H1 (cell line): ENCODE measurements around the gene BEX3. TPM values are rescaled to one million over a fixed set of nuclear protein-coding genes. Genes with fewer than 3 reads are reported as not detected.

Experiments
- CTCF ChIA-PET: fragments of 300-600 bp; sonication (Branson Sonifier 250); formaldehyde crosslinking; loops from one replicate; lab custom pipeline; 2021; ENCODE audit not compliant: partially characterized antibody; lab: Charles Lee
- POLR2A ChIA-PET: fragments of 300-600 bp; sonication (Branson Sonifier 250); formaldehyde crosslinking; loops from one replicate; lab custom pipeline; 2021; ENCODE audit warnings: inconsistent platforms; ENCODE audit not compliant: partially characterized antibody; lab: Charles Lee
- DNase-seq, 2 experiments: peaks; one replicate each; pipeline versions ENCODE4 v3.0.0 to v3.0.0-alpha.2; 2010 to 2022; ENCODE audit warnings: low spot score in 2 of 2, low read depth in 1 of 2, mixed read lengths in 1 of 2
- FAIRE-seq: peaks from 2 replicates; lab custom pipeline; 2011; peaks lifted over from hg19 to GRCh38; lab: Jason Lieb, UNC
- H2AFZ ChIP-seq: 2 replicates; pipeline ENCODE4 v1.8.1; 2012; ENCODE audit warnings: low read length, inconsistent platforms
- H2AK5ac ChIP-seq: 2 replicates; pipeline ENCODE4 v1.6.1; 2013; ENCODE audit warnings: low read depth, low read length
- H2BK120ac ChIP-seq: replicated peaks from 2 replicates; pipeline ENCODE3; 2013; ENCODE audit warnings: low read depth, low read length, inconsistent platforms
- H2BK12ac ChIP-seq: 2 replicates; pipeline ENCODE4 v1.6.1; 2013; ENCODE audit warnings: low read depth, low read length
- H2BK15ac ChIP-seq: 2 replicates; pipeline ENCODE4 v1.6.1; 2013; ENCODE audit warnings: low read length
- H2BK20ac ChIP-seq: 2 replicates; pipeline ENCODE4 v1.6.1; 2013; ENCODE audit warnings: low read length
- H2BK5ac ChIP-seq: 2 replicates; pipeline ENCODE4 v1.6.1; 2013; ENCODE audit warnings: low read depth, low read length
- H3K14ac ChIP-seq: 2 replicates; pipeline ENCODE4 v1.6.1; 2013; ENCODE audit warnings: inconsistent platforms; ENCODE audit not compliant: insufficient read length
- H3K18ac ChIP-seq: 2 replicates; pipeline ENCODE4 v1.6.1; 2013; ENCODE audit warnings: low read length; ENCODE audit errors: extremely low read depth
- H3K23ac ChIP-seq: 2 replicates; pipeline ENCODE4 v1.6.1; 2013; ENCODE audit warnings: inconsistent platforms; ENCODE audit not compliant: insufficient read length
- H3K23me2 ChIP-seq: 2 replicates; pipeline ENCODE4 v1.6.1; 2013; ENCODE audit warnings: low read depth, low read length
- H3K27ac ChIP-seq: 2 replicates; pipeline ENCODE4 v1.6.1; 2011; ENCODE audit warnings: low read depth, low read length, inconsistent platforms
- H3K27me3 ChIP-seq, 4 experiments: replicated peaks in 1 of 4; 1 replicate in 1 of 4; 2 replicates in 3 of 4; pipeline versions ENCODE4 v1.6.1 to v1.8.1; 2011 to 2013; ENCODE audit warnings: low read length in 3 of 4, mild to moderate bottlenecking in 3 of 4, inconsistent platforms in 2 of 4, mixed read lengths in 2 of 4, moderate library complexity in 1 of 4; ENCODE audit not compliant: control insufficient read depth in 3 of 4, insufficient read depth in 3 of 4; ENCODE audit errors: extremely low read depth in 1 of 4
- H3K36me3 ChIP-seq, 4 experiments: 2 replicates each; pipeline versions ENCODE4 v1.6.1 to v1.8.1; 2011 to 2013; ENCODE audit warnings: mild to moderate bottlenecking in 4 of 4, low read length in 3 of 4, moderate library complexity in 2 of 4, control low read depth in 1 of 4, inconsistent platforms in 1 of 4; ENCODE audit not compliant: insufficient read depth in 4 of 4, control insufficient read depth in 2 of 4
- H3K4ac ChIP-seq: replicated peaks from 2 replicates; pipeline ENCODE3; 2013; ENCODE audit warnings: low read length, low read depth, mixed read lengths, inconsistent platforms; ENCODE audit not compliant: insufficient read length
- H3K4me1 ChIP-seq, 4 experiments: replicated peaks in 1 of 4; 1 replicate in 1 of 4; 2 replicates in 3 of 4; pipeline versions ENCODE4 v1.6.1 to v1.8.1; 2011 to 2013; ENCODE audit warnings: low read length in 3 of 4, inconsistent platforms in 2 of 4, mixed read lengths in 1 of 4; ENCODE audit not compliant: insufficient read depth in 4 of 4, control insufficient read depth in 3 of 4
- H3K4me2 ChIP-seq, 2 experiments: 2 replicates each; pipeline versions ENCODE4 v1.6.1 to v1.8.1; 2011 to 2013; ENCODE audit warnings: low read depth in 2 of 2, low read length in 2 of 2, control low read depth in 1 of 2, inconsistent platforms in 1 of 2, mild to moderate bottlenecking in 1 of 2; ENCODE audit not compliant: insufficient read depth in 1 of 2
- H3K4me3 ChIP-seq, 4 experiments: fragments of 200-600, 300-600 bp in 1 of 4; sonication (generic), shearing (Covaris generic), sonication (Bioruptor Twin) in 1 of 4; 2 replicates each; pipeline versions ENCODE4 v1.5.1 to v1.8.1; 2011 to 2016; ENCODE audit warnings: low read length in 4 of 4, low read depth in 3 of 4, control low read depth in 2 of 4, inconsistent platforms in 2 of 4, mild to moderate bottlenecking in 2 of 4, mixed read lengths in 1 of 4, moderate library complexity in 1 of 4; ENCODE audit not compliant: insufficient read depth in 2 of 4; ENCODE audit errors: extremely low read depth in 1 of 4
- H3K56ac ChIP-seq: replicated peaks from 2 replicates; pipeline ENCODE3; 2013; ENCODE audit warnings: low read depth, mild to moderate bottlenecking, mixed read lengths, low read length, inconsistent platforms; ENCODE audit not compliant: insufficient read length
- H3K79me1 ChIP-seq: 2 replicates; pipeline ENCODE4 v1.6.1; 2013; ENCODE audit warnings: low read depth, low read length, control low read depth
- H3K79me2 ChIP-seq, 2 experiments: 2 replicates each; pipeline versions ENCODE4 v1.6.1 to v1.8.1; 2012 to 2013; ENCODE audit warnings: low read length in 2 of 2, mild to moderate bottlenecking in 2 of 2, inconsistent platforms in 1 of 2; ENCODE audit not compliant: insufficient read depth in 2 of 2, control insufficient read depth in 1 of 2
- H3K9ac ChIP-seq, 4 experiments: replicated peaks in 1 of 4; 1 replicate in 1 of 4; 2 replicates in 3 of 4; pipeline versions ENCODE4 v1.6.1 to v1.8.1; 2011 to 2013; ENCODE audit warnings: low read depth in 3 of 4, low read length in 3 of 4, control low read depth in 2 of 4, mild to moderate bottlenecking in 2 of 4, moderate library complexity in 2 of 4, inconsistent platforms in 1 of 4; ENCODE audit errors: extremely low read depth in 1 of 4
- H3K9me3 ChIP-seq, 2 experiments: 2 replicates each; pipeline versions ENCODE4 v1.6.1 to v1.8.1; 2012 to 2013; ENCODE audit warnings: mild to moderate bottlenecking in 2 of 2, moderate library complexity in 2 of 2, control low read depth in 1 of 2, inconsistent platforms in 1 of 2, low read depth in 1 of 2, low read length in 1 of 2, mixed read lengths in 1 of 2; ENCODE audit not compliant: insufficient read depth in 2 of 2
- H4K20me1 ChIP-seq, 2 experiments: replicated peaks in 1 of 2; 2 replicates each; pipeline versions ENCODE3 to v1.8.1; 2011 to 2013; ENCODE audit warnings: inconsistent platforms in 2 of 2, low read length in 2 of 2, mild to moderate bottlenecking in 1 of 2; ENCODE audit not compliant: insufficient read depth in 2 of 2, control insufficient read depth in 1 of 2
- H4K5ac ChIP-seq: 2 replicates; pipeline ENCODE4 v1.6.1; 2013; ENCODE audit warnings: low read length, low read depth, mixed read lengths, inconsistent platforms; ENCODE audit not compliant: insufficient read length
- H4K8ac ChIP-seq: 2 replicates; pipeline ENCODE4 v1.8.0; 2013; ENCODE audit warnings: mild to moderate bottlenecking, moderate library complexity, low read length, inconsistent platforms; ENCODE audit not compliant: insufficient read depth; ENCODE audit errors: extremely low read depth
- H4K91ac ChIP-seq: replicated peaks from 2 replicates; pipeline ENCODE3; 2013; ENCODE audit warnings: low read length, mixed read lengths, inconsistent platforms; ENCODE audit not compliant: insufficient read length
- HDAC2 ChIP-seq, 2 experiments: fragments of 300-600 bp in 1 of 2; sonication (generic) in 1 of 2; IDR thresholded peaks; 2 replicates each; pipeline ENCODE4 v1.6.1; 2011 to 2012; ENCODE audit warnings: low read depth in 2 of 2, low read length in 2 of 2, mild to moderate bottlenecking in 2 of 2, moderate library complexity in 2 of 2, borderline replicate concordance in 1 of 2, inconsistent platforms in 1 of 2
- KDM4A ChIP-seq: IDR thresholded peaks from one replicate; pipeline ENCODE4 v1.7.1; 2012; ENCODE audit warnings: low read depth, mild to moderate bottlenecking, moderate library complexity, low read length, inconsistent platforms; ENCODE audit not compliant: severe bottlenecking
- KDM5A ChIP-seq: fragments of 200-600 bp; IDR thresholded peaks from 2 replicates; pipeline ENCODE4 v1.7.1; 2012; ENCODE audit warnings: mild to moderate bottlenecking, low read length, inconsistent platforms, mixed read lengths
- MAFK ChIP-seq: IDR thresholded peaks from 2 replicates; pipeline ENCODE4 v1.6.1; 2012; ENCODE audit warnings: low read depth, mild to moderate bottlenecking, improper control_type of control experiment, low read length
- SAP30 ChIP-seq: fragments of 300-600 bp; sonication (generic); IDR thresholded peaks from 2 replicates; pipeline ENCODE4 v1.7.1; 2012; ENCODE audit warnings: low read length, moderate library complexity, mild to moderate bottlenecking, inconsistent platforms; ENCODE audit not compliant: insufficient read depth, insufficient replicate concordance
- YY1 ChIP-seq: IDR thresholded peaks from 2 replicates; pipeline ENCODE4 v1.6.1; 2011; ENCODE audit warnings: low read depth, mild to moderate bottlenecking, low read length
- WGBS, 2 experiments: shearing (Covaris generic) in 1 of 2; methylation state at CpG; one replicate each; pipeline versions ENCODE4 v1.1.6 to v1.1.7; 2013 to 2015; ENCODE audit warnings: low lambda C conversion rate in 2 of 2, mixed read lengths in 2 of 2, inconsistent platforms in 1 of 2, low coverage in 1 of 2, missing lambda C conversion rate in 1 of 2; ENCODE audit not compliant: insufficient replicate concordance in 2 of 2, insufficient coverage in 1 of 2, insufficient read length in 1 of 2; ENCODE audit errors: extremely low coverage in 1 of 2, missing lambda C conversion rate in 1 of 2; 5-methylcytosine and 5-hydroxymethylcytosine counted together
- polyA plus RNA-seq, 7 experiments: library from polyadenylated mRNA; depleted of rRNA in 3 of 7; stranded (reverse) in 5 of 7; unstranded in 2 of 7; fragments of >200 nt in 5 of 7; fragments of 200-250 nt in 2 of 7; gene quantifications; 1 replicate in 5 of 7; 2 replicates in 1 of 7; 4 replicates in 1 of 7; pipeline versions ENCODE4 v1.2.1 to v1.2.3, GENCODE V29; 2011 to 2013; ENCODE audit warnings: missing spikeins in 2 of 7, mixed read lengths in 2 of 7
- total RNA-seq: library from RNA; stranded (reverse); fragmentation: NEBNext Ultra II Directional; extraction: Animal tissue kit (Norgen Biotek cat#: 25700); gene quantifications from 2 replicates; pipeline ENCODE4 v1.2.1, GENCODE V29; 2021
- TF ChIP-seq, protein P1 (sequence below): IDR thresholded peaks from 2 replicates; pipeline ENCODE4 v1.6.1; 2011; ENCODE audit warnings: low read length, improper control_type of control experiment

BEX3 gene
- total and polyA plus RNA-seq, 2 of the 8 experiments (the other 6 are each of a cell fraction or from before 2014, with no cell fraction given), result 330 to 366 TPM

- 89% methylated on average over 2 of the region's 2 CpGs; no CpG with 5 or more reads in 1 of the 2 experiments for WGBS, 2 experiments
- Histone ChIP-seq H2BK120ac (no peak overlapping the region), H3K79me1 (no peaks in the 10 kb centered on the region), H2BK5ac (no peak overlapping the region), H3K56ac (no peak overlapping the region), H3K4me3 (no peak overlapping the region), H3K27me3 (peaks cover 0 to 3% (median 0%) of the 10 kb centered on the region in 4 experiments; a peak in 1 of 7 replicates), H4K8ac (no peak overlapping the region), H2BK20ac (no peak overlapping the region), H3K4me1 (no peaks in the 10 kb centered on the region), H4K91ac (no peak overlapping the region), H3K18ac (no peak overlapping the region), H3K23ac (no peak overlapping the region), H2BK15ac (no peak overlapping the region), H2AK5ac (no peak overlapping the region), H4K20me1 (no peaks in the 10 kb centered on the region), H3K27ac (no peak overlapping the region), H3K23me2 (no peaks in the 10 kb centered on the region), H3K9ac (no peak overlapping the region), H2AFZ (no peak overlapping the region), H3K4me2 (no peak overlapping the region), H2BK12ac (no peak overlapping the region), H3K36me3 (peaks cover 0 to 3% (median 1%) of the 10 kb centered on the region in 4 experiments; a peak in 2 of 8 replicates), H4K5ac (no peak overlapping the region), H3K9me3 (no peaks in the 10 kb centered on the region), H3K4ac (no peak overlapping the region), H3K14ac (no peak overlapping the region), H3K79me2 (no peaks in the 10 kb centered on the region; a peak in 2 of 4 replicates)
- ChIA-PET CTCF (no interaction called here), POLR2A (no interaction called here)
- FAIRE-seq (no peak), DNase-seq (no peak)
- TF ChIP-seq MAFK (no peak), KDM5A (no peak), HDAC2 (IDR thresholded peaks at IDR 0.05; ENCODE audit: borderline replicate concordance in 1 of 2, low read depth in 2 of 2, low read length in 2 of 2) (no peak), YY1 (no peak), KDM4A (no peak), SAP30 (no peak)
- TF ChIP-seq, protein P1, sequence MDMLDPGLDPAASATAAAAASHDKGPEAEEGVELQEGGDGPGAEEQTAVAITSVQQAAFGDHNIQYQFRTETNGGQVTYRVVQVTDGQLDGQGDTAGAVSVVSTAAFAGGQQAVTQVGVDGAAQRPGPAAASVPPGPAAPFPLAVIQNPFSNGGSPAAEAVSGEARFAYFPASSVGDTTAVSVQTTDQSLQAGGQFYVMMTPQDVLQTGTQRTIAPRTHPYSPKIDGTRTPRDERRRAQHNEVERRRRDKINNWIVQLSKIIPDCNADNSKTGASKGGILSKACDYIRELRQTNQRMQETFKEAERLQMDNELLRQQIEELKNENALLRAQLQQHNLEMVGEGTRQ, result no peak
Measured at GRCh38 chrX:103407776-103408175, 31.4 kb downstream of the BEX3 start.
